Esophagus muscularis mucosa (tissue), 4 donors: ENCODE data around the gene DAD1. TPM values are rescaled to one million over a fixed set of nuclear protein-coding genes. Genes with fewer than 3 reads are reported as not detected.

Experiments
- DNase-seq: peaks from one replicate; pipeline ENCODE4 v3.0.0-alpha.2; 2017; ENCODE audit errors: extremely low spot score
- H3K27ac ChIP-seq, 4 donors: fragments of 200-600 bp; sonication (generic); replicated peaks in 1 of 4; 1 replicate in 3 of 4; 2 replicates in 1 of 4; pipeline ENCODE4 v1.5.1; 2016 to 2019; ENCODE audit warnings: mild to moderate bottlenecking in 1 of 4
- H3K27me3 ChIP-seq, 4 donors: fragments of 200-600 bp; sonication (generic); one replicate each; pipeline versions ENCODE4 v1.5.1 to v1.6.0; 2016 to 2019
- H3K36me3 ChIP-seq, 4 donors: fragments of 200-600 bp; sonication (generic); one replicate each; pipeline ENCODE4 v1.5.1; 2016 to 2019
- H3K4me1 ChIP-seq, 4 donors: fragments of 200-600 bp; sonication (generic); one replicate each; pipeline ENCODE4 v1.5.1; 2016 to 2019
- H3K4me3 ChIP-seq, 4 donors: fragments of 200-600 bp; sonication (generic); 1 replicate in 2 of 4; 2 replicates in 2 of 4; pipeline ENCODE4 v1.5.1; 2016 to 2019; ENCODE audit warnings: mild to moderate bottlenecking in 4 of 4, moderate library complexity in 1 of 4
- H3K9me3 ChIP-seq, 4 donors: fragments of 200-600 bp; sonication (generic); 1 replicate in 3 of 4; 2 replicates in 1 of 4; pipeline ENCODE4 v1.5.1; 2016 to 2019
- EP300 ChIP-seq: sonication (generic); formaldehyde crosslinking; IDR thresholded peaks from one replicate; pipeline ENCODE4 v1.6.1; 2017; ENCODE audit warnings: antibody characterized with exemption
- POLR2A ChIP-seq: fragments of 450-650 bp; IDR thresholded peaks from one replicate; pipeline ENCODE4 v1.6.1; 2017; ENCODE audit warnings: antibody characterized with exemption, moderate library complexity, mild to moderate bottlenecking, low read depth
- POLR2AphosphoS5 ChIP-seq, 2 donors: sonication (generic); formaldehyde crosslinking; IDR thresholded peaks; one replicate each; pipeline ENCODE4 v1.6.1; 2017; ENCODE audit warnings: antibody characterized with exemption in 2 of 2
- WGBS: methylation state at CpG from one replicate; pipeline ENCODE4 v1.1.5; 2018; 5-methylcytosine and 5-hydroxymethylcytosine counted together
- intact Hi-C: fragments of 100-400 bp; cut with DNase I; formaldehyde crosslinking; loops from one replicate; pipeline ENCODE4 v1.15.1; 2023
- total RNA-seq, 4 donors: library from RNA; depleted of rRNA; stranded (reverse); fragments of >200 nt; gene quantifications; one replicate each; pipeline versions ENCODE4 v1.1.0 to v1.2.1, GENCODE V29; 2016
- TF ChIP-seq, protein P1 (sequence below), 3 experiments: fragments of 200-600 bp in 2 of 3; fragments of 450-650 bp in 1 of 3; sonication (generic) in 2 of 3; IDR thresholded peaks; one replicate each; pipeline ENCODE4 v1.5.1; 2017 to 2019; ENCODE audit warnings: antibody characterized with exemption in 3 of 3, mild to moderate bottlenecking in 2 of 3, moderate library complexity in 1 of 3

Gene DAD1
- total RNA-seq, 4 donors from 2014 or later, result 118 to 154 (median 131) TPM

DNA sequence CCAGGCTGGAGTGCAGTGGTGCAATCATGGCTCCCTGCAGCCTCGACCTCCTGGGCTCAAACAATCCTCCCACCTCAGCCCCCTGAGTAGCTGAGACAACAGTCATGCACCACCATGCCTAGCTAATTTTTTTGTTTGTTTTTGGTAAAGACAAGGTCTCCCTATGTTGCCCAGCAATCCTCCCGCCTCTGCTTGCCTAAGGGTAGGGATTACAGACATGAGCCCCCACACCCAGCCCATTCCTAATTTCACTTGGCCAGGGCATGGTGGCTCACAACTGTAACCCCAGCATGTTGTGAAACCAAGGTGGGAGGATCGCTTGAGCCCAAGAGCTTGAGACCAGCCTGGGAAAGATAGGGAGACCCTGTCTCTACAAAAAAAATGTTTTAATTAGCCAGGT lies 9.1 kb downstream of the DAD1 start:
- no peak for DNase-seq
- WGBS, result 88% methylated on average over 3 of the region's 3 CpGs
- no peak for TF ChIP-seq EP300
- TF ChIP-seq POLR2AphosphoS5 (IDR thresholded peaks at IDR 0.05), result no peak
- TF ChIP-seq, protein P1, sequence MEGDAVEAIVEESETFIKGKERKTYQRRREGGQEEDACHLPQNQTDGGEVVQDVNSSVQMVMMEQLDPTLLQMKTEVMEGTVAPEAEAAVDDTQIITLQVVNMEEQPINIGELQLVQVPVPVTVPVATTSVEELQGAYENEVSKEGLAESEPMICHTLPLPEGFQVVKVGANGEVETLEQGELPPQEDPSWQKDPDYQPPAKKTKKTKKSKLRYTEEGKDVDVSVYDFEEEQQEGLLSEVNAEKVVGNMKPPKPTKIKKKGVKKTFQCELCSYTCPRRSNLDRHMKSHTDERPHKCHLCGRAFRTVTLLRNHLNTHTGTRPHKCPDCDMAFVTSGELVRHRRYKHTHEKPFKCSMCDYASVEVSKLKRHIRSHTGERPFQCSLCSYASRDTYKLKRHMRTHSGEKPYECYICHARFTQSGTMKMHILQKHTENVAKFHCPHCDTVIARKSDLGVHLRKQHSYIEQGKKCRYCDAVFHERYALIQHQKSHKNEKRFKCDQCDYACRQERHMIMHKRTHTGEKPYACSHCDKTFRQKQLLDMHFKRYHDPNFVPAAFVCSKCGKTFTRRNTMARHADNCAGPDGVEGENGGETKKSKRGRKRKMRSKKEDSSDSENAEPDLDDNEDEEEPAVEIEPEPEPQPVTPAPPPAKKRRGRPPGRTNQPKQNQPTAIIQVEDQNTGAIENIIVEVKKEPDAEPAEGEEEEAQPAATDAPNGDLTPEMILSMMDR (IDR thresholded peaks at IDR 0.05), result no peak
- TF ChIP-seq POLR2A, result no peak
- intact Hi-C loops, result no loop called here
- Histone ChIP-seq H3K4me3 (no peak overlapping the region), H3K27me3 (no peaks in the 10 kb centered on the region), H3K9me3 (no peaks in the 10 kb centered on the region), H3K36me3 (peaks cover under 1 to 5% (median 3%) of the 10 kb centered on the region in 4 donors), H3K27ac (no peak overlapping the region), H3K4me1 (peaks cover 11 to 30% (median 16%) of the 10 kb centered on the region in 4 donors)

- no peak overlapping the region for H3K4me3 ChIP-seq
- no peaks in the 10 kb centered on the region for H3K27me3 ChIP-seq
- H3K36me3 ChIP-seq, result peaks cover 5 to 11% (median 8%) of the 10 kb centered on the region in 4 donors
- H3K4me1 ChIP-seq, result peaks cover 5 to 23% (median 9%) of the 10 kb centered on the region in 4 donors
- intact Hi-C loops, result no loop called here
- TF ChIP-seq, protein P1 (IDR thresholded peaks at IDR 0.05), result no peak
- no peak for TF ChIP-seq EP300
- TF ChIP-seq POLR2AphosphoS5 (IDR thresholded peaks at IDR 0.05), result no peak
- TF ChIP-seq POLR2A, result no peak
- H3K27ac ChIP-seq, result no peak overlapping the region
- no peak for DNase-seq
- 43% methylated on average over 2 of the region's 2 CpGs for WGBS
- H3K9me3 ChIP-seq, result no peaks in the 10 kb centered on the region
Measured at GRCh38 chr14:22579236-22579635, 9.8 kb downstream of the DAD1 start.

DNA sequence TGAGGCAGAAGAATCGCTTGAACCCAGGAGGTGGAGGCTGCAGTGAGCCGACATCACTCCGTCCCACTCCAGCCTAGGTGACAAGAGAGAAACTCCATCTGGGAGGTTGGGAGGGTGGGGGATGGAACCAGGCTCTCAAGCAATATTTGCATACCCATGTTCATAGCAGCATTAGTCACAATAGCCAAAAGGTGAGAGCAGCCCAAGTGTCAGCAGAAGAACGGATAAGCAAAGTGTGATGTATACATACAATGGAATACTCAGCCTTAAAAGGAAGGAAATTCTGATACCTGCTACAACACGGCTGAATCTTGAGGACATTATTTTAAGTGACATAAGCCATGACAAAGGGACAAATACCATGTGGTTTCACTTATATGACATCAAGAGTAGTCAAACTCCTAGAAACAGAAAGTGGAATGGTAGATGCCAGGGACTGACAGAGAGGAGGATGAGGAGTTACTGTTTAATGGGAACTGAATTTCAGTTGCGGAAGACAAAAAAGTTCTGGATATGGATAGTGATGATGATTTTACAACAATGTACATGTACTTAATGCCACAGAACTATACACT lies 11.6 kb downstream of the DAD1 start:
- Histone ChIP-seq H3K4me1 (peaks cover 0 to 17% (median 10%) of the 10 kb centered on the region in 4 donors), H3K4me3 (no peak overlapping the region), H3K36me3 (peaks cover 8 to 27% (median 22%) of the 10 kb centered on the region in 4 donors), H3K27ac (no peak overlapping the region), H3K9me3 (no peaks in the 10 kb centered on the region), H3K27me3 (no peaks in the 10 kb centered on the region)
- WGBS, result 80% methylated on average over 6 of the region's 6 CpGs
- DNase-seq, result no peak
- intact Hi-C loops, result no loop called here
- TF ChIP-seq, protein P1 (IDR thresholded peaks at IDR 0.05), result no peak
- TF ChIP-seq POLR2AphosphoS5 (IDR thresholded peaks at IDR 0.05) (no peak), EP300 (no peak), POLR2A (no peak)

GRCh38 chr14:22573804-22574203 lies 15.2 kb downstream of the DAD1 start:
- Histone ChIP-seq H3K27ac (no peak overlapping the region), H3K36me3 (peaks cover 14 to 47% (median 37%) of the 10 kb centered on the region in 4 donors), H3K4me1 (peaks cover 15 to 33% (median 21%) of the 10 kb centered on the region in 4 donors), H3K9me3 (no peaks in the 10 kb centered on the region), H3K27me3 (no peaks in the 10 kb centered on the region), H3K4me3 (no peak overlapping the region)
- DNase-seq, result no peak
- intact Hi-C loops, result loop anchor here (5.0 kb wide), 1 partner anchor 78 kb away; no protein-coding TSS in a partner anchor
- TF ChIP-seq POLR2A, result no peak
- TF ChIP-seq, protein P1 (IDR thresholded peaks at IDR 0.05), result no peak
- TF ChIP-seq POLR2AphosphoS5 (IDR thresholded peaks at IDR 0.05), result no peak
- no peak for TF ChIP-seq EP300
- 93% methylated on average over 3 of the region's 3 CpGs for WGBS
